Fibroblast of skin of scalp (primary cell): ENCODE results near the gene HPCA. TPM values are rescaled to one million over a fixed set of nuclear protein-coding genes. Genes with fewer than 3 reads are reported as not detected.

Experiments used
- DNase-seq: peaks from one replicate; pipeline ENCODE4 v3.0.0-alpha.2; 2013
- polyA plus RNA-seq, 2 experiments: library from polyadenylated mRNA; unstranded; fragments of 120-200 nt; gene quantifications; one replicate each; pipeline ENCODE4 v1.2.1, GENCODE V29; 2013; ENCODE audit not compliant: insufficient read length in 2 of 2

HPCA gene
- polyA plus RNA-seq (2013, experiment 1 of 2; ENCODE audit: insufficient read length), result 0.07 TPM
- polyA plus RNA-seq (2013, experiment 2 of 2; ENCODE audit: insufficient read length), result 0.65 TPM

- peak; percentile 63 for DNase-seq
Observed at GRCh38 chr1:32886004-32886827, at the start of gene HPCA. Gene HPCA (plus strand): TSS chr1:32886491. CDS start chr1:32888899, 2,408 bp downstream.

GRCh38 chr1:32848354-32849063, 37.8 kb upstream of the HPCA start:
- DNase-seq, result no peak

- DNase-seq, result no peak
Observed at GRCh38 chr1:32855861-32856617, 30.3 kb upstream of the HPCA start.

GRCh38 chr1:32858136-32858535, 28.2 kb upstream of the HPCA start:
- no peak for DNase-seq

GRCh38 chr1:32858791-32859190, 27.5 kb upstream of the HPCA start:
- no peak for DNase-seq

GRCh38 chr1:32859915-32860314, 26.4 kb upstream of the HPCA start:
- DNase-seq, result no peak

- no peak for DNase-seq
Observed at GRCh38 chr1:32860566-32860965, 25.7 kb upstream of the HPCA start.

GRCh38 chr1:32861904-32862695, 24.2 kb upstream of the HPCA start:
- DNase-seq, result no peak

- no peak for DNase-seq
Observed at GRCh38 chr1:32863218-32863880, 22.9 kb upstream of the HPCA start.

GRCh38 chr1:32863881-32864245, 22.4 kb upstream of the HPCA start:
- no peak for DNase-seq

- DNase-seq, result no peak
Observed at GRCh38 chr1:32864375-32865019, 21.8 kb upstream of the HPCA start.

GRCh38 chr1:32865639-32866405, 20.5 kb upstream of the HPCA start:
- no peak for DNase-seq

- DNase-seq, result no peak
Observed at GRCh38 chr1:32867151-32867550, 19.1 kb upstream of the HPCA start.

- no peak for DNase-seq
Observed at GRCh38 chr1:32867671-32868070, 18.6 kb upstream of the HPCA start.

GRCh38 chr1:32868085-32868484, 18.2 kb upstream of the HPCA start:
- no peak for DNase-seq

- DNase-seq, result no peak
Observed at GRCh38 chr1:32868806-32869455, 17.4 kb upstream of the HPCA start.

GRCh38 chr1:32869923-32870614, 16.2 kb upstream of the HPCA start:
- no peak for DNase-seq

- DNase-seq, result peak; percentile 56
Observed at GRCh38 chr1:32870615-32871363, 15.5 kb upstream of the HPCA start, which contains the start of gene FNDC5. Gene FNDC5 (minus strand): TSS chr1:32870912.
